NCI-H1694 (cell line): ENCODE data around the gene NAA38.
"Not testable (repeated sequence)": the region's sequence is repeated elsewhere in the genome, so short reads cannot be mapped to it uniquely, and the experiment has no call there.

Source experiments
- DNase-seq: peaks from one replicate; lab custom pipeline; 2025; lab: John Stamatoyannopoulos, UW

NAA38 gene

DNA sequence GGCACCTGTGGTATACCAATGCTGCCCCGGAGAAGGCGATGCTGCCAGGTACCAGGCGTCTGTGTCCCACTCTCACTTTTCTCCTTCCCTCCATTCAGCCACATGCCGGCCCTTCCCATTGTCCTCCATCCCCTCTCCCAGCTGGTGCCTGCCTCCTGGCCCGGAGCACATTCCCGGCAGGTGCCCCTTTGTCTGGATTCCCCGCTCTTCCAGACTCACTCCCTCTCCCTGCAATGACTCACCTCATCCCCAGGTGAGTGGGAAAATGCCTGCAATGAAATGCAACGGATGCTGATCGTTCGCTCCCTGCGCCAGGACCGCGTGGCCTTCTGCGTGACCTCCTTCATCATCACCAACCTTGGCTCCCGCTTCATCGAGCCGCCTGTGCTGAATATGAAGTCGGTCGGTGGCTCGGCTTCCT lies 33.8 kb downstream of the NAA38 start:
- no peak for DNase-seq

DNA sequence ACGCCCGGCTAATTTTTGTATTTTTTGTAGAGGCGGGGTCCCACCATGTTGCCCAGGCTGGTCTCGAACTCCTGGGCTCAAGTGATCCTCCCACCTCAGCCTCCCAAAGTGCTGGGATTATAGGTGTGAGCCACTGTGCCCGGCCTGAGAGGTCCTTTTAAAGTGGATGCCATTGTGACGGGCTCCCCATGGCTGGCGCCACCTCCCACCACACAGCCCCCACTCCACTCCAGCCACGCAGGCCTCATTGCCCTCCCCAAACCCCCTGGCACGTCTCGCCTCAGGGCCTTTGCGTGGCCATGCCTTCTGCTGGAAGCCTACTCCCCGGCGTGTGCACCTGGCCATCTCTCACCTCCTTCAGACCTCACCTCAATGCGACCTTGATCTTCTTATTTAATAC lies 35.2 kb downstream of the NAA38 start:
- no peak for DNase-seq

GRCh38 chr17:7820231-7820630 lies 37.1 kb downstream of the NAA38 start:
- DNase-seq, result no peak

- DNase-seq, result no peak
Observed at GRCh38 chr17:7818746-7819645, 38.4 kb downstream of the NAA38 start.

GRCh38 chr17:7818026-7818425 lies 39.3 kb downstream of the NAA38 start:
- no peak for DNase-seq

DNA sequence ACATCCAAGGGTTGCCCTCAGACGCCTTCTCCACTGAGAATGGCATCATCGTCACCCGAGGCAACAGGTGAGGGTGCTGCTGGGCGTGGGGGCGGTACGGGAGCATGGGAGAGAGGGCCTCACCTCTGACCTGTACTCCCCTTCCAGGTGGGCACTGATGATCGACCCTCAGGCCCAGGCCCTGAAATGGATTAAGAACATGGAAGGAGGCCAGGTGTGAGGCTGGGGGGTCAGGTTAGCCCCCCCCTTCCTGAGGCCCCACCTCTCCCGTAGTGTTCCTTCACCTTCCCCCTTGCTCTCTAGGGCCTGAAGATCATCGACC lies 39.8 kb downstream of the NAA38 start:
- no peak for DNase-seq

DNA sequence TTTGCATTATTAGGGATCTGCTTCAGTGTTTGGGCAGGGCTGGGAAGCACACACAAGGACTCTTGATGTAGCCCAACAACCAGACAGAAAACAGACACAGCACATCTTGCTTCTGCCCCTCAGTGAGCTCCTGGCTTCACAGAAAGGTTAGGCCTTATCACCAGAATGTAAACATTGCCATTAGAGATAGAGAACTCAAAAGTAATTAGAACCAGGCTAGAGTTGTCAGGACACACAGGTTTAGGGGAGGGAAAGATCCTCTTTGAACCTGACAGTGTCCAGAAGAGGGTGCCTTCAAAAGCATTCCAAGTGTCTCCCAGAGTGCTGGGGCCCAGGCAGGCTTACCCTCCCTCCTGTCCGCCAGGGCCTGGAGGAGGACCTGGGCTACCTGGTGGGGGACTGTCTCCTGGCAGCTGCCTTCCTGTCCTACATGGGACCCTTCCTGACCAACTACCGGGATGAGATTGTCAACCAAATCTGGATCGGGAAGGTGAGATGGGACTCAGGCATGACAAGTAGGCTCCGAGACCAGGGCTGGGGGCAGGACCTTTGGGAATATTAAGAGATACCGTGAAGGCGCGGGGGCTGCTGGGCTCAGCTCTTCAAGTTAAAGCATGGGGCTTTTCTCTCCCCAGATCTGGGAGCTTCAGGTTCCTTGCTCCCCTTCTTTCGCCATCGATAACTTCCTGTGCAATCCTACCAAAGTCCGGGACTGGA lies 40.3 kb downstream of the NAA38 start:
- DNase-seq, result no peak

GRCh38 chr17:7814969-7815368 lies 42.4 kb downstream of the NAA38 start:
- no peak for DNase-seq

DNA sequence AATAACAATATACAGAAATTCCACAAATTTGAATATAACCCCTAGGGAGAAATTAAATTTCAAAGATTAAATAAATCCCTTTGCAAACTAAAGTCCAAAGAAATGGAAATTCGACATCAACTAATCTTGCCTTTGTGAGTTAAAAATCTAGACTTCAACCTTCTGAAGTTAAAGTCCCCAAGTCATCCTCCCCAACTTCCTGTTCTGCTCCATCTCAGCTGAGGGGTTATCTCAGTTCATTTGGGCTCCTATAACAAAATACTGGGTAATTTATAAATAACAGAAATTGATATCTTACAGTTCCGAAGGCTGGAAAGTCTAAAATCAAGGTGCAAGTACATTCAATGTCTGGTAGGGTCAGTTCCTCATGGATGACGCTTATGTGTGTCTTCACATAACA lies 46.1 kb downstream of the NAA38 start:
- no peak for DNase-seq

DNA sequence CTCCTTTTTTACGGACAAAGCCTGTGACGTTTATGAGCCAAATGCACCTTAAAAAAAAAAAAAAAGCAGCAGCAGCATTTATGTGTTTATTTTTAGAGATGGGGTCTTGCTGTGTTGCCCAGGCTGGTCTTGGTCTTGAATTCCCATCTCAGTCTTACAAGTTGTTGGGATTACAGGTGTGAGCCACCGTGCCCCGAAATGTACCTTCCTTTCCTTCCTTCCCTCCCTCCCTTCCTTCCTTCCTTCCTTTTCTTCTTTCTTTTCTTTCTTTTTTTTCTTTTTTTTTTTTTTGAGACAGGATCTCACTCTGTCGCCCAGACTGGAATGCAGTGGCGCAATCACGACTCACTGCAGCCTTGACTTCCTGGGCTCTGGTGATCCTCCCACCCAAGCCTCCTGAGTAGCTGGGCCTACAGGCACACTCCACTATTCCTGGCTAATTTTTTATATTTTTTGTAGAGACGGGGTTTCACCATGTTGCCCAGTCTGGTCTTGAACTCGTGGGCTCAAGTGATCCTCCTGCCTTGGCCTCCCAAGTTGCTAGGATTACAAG lies 47.5 kb downstream of the NAA38 start:
- not testable (repeated sequence) for DNase-seq

DNA sequence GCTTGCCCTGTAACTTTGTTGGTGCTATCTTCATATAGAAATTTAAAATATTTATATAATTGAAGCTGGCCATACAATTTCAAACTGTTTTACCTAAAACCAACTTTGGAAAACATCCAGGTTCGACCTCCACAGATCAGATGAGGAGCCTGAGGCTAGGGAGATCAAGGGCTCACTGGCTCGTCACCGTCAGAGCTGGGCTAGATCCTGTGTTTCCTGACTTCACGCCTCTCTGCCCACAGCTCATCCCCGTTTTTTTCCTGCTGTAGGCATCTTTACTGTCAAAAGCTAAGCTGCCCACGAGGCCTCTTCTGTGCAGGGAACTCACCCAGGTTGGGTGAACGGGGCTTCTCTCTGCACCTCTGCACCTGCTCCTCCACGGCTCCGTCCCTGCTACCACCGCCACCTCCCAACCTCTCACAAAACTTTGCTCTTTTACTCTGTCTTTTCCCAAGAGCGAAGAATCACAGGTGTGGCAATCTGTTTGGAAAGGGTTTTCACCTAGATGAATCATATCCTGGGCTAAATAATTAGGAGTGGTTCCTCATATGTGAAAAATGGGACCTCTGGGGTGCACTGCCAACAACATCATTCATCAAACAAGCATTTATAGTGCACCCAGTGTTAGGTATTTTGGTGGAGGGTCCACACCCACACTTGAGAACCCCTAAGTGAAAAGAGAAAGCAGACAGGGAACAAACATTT lies 48.1 kb downstream of the NAA38 start:
- no peak for DNase-seq

DNA sequence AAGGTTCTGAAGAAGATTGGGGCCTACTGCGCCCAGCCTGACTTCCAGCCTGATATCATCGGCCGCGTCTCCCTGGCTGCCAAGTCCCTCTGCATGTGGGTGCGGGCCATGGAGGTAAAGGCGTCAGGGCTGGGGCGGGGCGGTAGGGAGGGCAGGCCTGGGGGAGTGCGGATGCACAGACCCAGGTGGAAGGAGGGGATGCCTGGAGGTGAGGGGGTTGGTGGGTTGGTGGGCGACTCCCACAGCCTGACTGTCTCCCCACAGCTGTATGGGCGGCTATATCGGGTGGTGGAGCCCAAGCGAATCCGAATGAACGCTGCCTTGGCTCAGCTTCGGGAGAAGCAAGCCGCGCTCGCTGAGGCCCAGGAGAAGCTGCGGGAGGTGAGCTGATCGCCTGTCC lies 50.2 kb downstream of the NAA38 start:
- no peak for DNase-seq
